HUES6 (cell line): ENCODE data around the gene FAM153A.
"Not testable (repeated sequence)": the region's sequence is repeated elsewhere in the genome, so short reads cannot be mapped to it uniquely, and the experiment has no call there.

Experiments
- H3K27ac ChIP-seq: 2 replicates; pipeline ENCODE4 v1.7.0; 2013; ENCODE audit warnings: low read depth, mild to moderate bottlenecking, low read length, inconsistent platforms
- H3K27me3 ChIP-seq: 2 replicates; pipeline ENCODE4 v1.6.1; 2013; ENCODE audit warnings: low read length; ENCODE audit not compliant: control insufficient read depth, insufficient read depth
- H3K36me3 ChIP-seq: 2 replicates; pipeline ENCODE4 v1.6.1; 2013; ENCODE audit warnings: low read length; ENCODE audit not compliant: control insufficient read depth, insufficient read depth
- H3K4me1 ChIP-seq: 2 replicates; pipeline ENCODE4 v1.6.1; 2013; ENCODE audit warnings: low read length; ENCODE audit not compliant: control insufficient read depth, insufficient read depth
- H3K4me3 ChIP-seq: 2 replicates; pipeline ENCODE4 v1.5.1; 2013; ENCODE audit warnings: low read depth, low read length
- H3K9ac ChIP-seq: one replicate; pipeline ENCODE4 v1.6.1; 2013; ENCODE audit warnings: mild to moderate bottlenecking, low read length
- H3K9me3 ChIP-seq: 2 replicates; pipeline ENCODE4 v1.6.1; 2013; ENCODE audit warnings: low read depth, low read length; ENCODE audit not compliant: control insufficient read depth, insufficient read depth

Gene FAM153A

GRCh38 chr5:177782792-177783633 lies at the start of gene FAM153A:
Gene FAM153A (minus strand): TSS chr5:177782899.
- H3K36me3 ChIP-seq, H3K27ac ChIP-seq, H3K4me3 ChIP-seq, H3K4me1 ChIP-seq, H3K27me3 ChIP-seq, H3K9ac ChIP-seq, H3K9me3 ChIP-seq: not testable (repeated sequence)

DNA sequence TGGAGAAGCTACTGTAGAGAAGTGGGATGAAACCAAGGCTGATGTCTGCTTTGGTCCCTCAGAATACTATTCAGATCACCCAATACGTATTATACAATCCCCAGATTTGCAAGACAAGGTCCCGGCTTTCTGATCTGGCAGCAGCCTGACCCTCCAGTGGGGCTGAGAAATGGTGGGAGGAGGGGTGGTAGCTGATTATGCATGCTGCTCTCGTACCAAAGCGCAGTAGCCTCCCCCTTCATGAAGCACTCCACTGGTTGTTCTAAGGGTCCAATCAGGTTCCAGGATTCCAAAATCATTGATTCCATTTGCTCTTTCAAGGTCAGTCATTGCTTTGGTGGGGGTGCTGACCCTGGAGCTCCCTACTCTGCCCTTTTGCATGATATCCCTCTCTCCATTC lies 49.6 kb upstream of the FAM153A start:
- not testable (repeated sequence) for H3K27me3 ChIP-seq, H3K4me3 ChIP-seq, H3K9ac ChIP-seq, H3K4me1 ChIP-seq, H3K36me3 ChIP-seq, H3K9me3 ChIP-seq, H3K27ac ChIP-seq

- not testable (repeated sequence) for H3K9me3 ChIP-seq, H3K36me3 ChIP-seq, H3K27ac ChIP-seq, H3K27me3 ChIP-seq, H3K4me1 ChIP-seq, H3K4me3 ChIP-seq, H3K9ac ChIP-seq
Measured at GRCh38 chr5:177826073-177826472, 43.4 kb upstream of the FAM153A start.

- not testable (repeated sequence) for H3K4me3 ChIP-seq, H3K36me3 ChIP-seq, H3K9me3 ChIP-seq, H3K4me1 ChIP-seq, H3K9ac ChIP-seq, H3K27me3 ChIP-seq, H3K27ac ChIP-seq
Measured at GRCh38 chr5:177824776-177825175, 42.1 kb upstream of the FAM153A start.

- not testable (repeated sequence) for H3K9ac ChIP-seq
Measured at GRCh38 chr5:177822489-177822888, 39.8 kb upstream of the FAM153A start.

GRCh38 chr5:177819664-177820063 lies 37.0 kb upstream of the FAM153A start:
- not testable (repeated sequence) for H3K9me3 ChIP-seq, H3K27ac ChIP-seq, H3K4me3 ChIP-seq, H3K4me1 ChIP-seq, H3K36me3 ChIP-seq, H3K27me3 ChIP-seq, H3K9ac ChIP-seq

More at GRCh38 chr5:177822489-177822888, 39.8 kb upstream of the FAM153A start:
- H3K36me3 ChIP-seq, H3K4me1 ChIP-seq, H3K4me3 ChIP-seq, H3K9me3 ChIP-seq, H3K27me3 ChIP-seq, H3K27ac ChIP-seq: not testable (repeated sequence)

DNA sequence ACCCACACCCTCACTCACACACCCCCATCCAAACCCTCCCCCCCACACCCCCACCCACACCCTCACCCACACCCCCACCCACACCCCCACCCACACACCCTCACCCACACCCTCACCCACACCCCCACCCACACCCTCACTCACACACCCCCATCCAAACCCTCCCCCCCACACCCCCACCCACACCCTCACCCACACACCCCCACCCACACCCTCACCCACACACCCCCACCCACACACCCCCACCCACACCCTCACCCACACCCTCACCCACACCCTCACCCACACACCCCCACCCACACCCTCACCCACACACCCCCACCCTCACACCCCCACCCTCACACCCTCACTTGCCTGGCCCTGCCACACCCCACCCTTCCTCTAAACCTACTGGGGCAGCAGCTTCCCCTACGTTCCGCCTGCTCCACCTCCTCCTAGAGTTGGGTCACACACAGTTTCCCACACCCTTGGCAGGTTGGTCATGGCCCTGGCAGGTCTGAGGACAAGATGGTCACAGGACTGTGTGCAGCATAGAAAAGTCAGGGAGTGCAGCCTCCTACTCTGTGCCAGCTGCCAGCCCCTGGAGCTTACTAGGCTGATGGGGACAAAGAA lies 30.2 kb upstream of the FAM153A start:
- H3K36me3 ChIP-seq, H3K27ac ChIP-seq, H3K4me1 ChIP-seq, H3K27me3 ChIP-seq, H3K4me3 ChIP-seq, H3K9me3 ChIP-seq, H3K9ac ChIP-seq: not testable (repeated sequence)

DNA sequence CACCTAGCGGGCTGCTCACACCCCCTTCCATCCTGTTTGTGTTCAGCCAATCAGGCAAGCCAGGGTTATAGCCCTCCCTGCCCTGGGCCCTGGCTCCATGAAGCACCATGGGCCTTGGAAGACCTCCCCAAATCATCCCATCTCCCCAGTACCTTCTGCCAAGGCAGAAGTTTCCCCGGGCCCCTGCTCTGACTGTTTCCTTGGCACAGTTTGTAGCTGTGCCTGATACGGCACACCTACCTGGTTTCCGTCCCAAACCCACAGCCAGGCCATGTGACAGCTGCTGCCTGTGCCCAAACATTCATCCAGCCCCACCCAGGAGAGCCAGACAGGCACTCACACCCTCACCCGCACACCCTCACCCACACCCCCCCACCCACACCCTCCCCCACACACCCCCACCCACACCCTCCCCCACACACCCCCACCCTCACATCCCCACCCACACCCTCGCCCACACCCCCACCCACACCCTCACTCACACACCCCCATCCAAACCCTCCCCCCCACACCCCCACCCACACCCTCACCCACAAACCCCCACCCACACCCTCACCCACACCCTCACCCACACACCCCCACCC lies 29.6 kb upstream of the FAM153A start:
- not testable (repeated sequence) for H3K9ac ChIP-seq, H3K4me3 ChIP-seq, H3K27me3 ChIP-seq, H3K36me3 ChIP-seq, H3K27ac ChIP-seq, H3K4me1 ChIP-seq, H3K9me3 ChIP-seq

- H3K9me3 ChIP-seq, H3K4me3 ChIP-seq, H3K27me3 ChIP-seq: not testable (repeated sequence)
Measured at GRCh38 chr5:177809209-177809913, 26.7 kb upstream of the FAM153A start.

GRCh38 chr5:177808420-177808819 lies 25.7 kb upstream of the FAM153A start:
- H3K27ac ChIP-seq, H3K4me3 ChIP-seq, H3K9ac ChIP-seq, H3K4me1 ChIP-seq, H3K27me3 ChIP-seq, H3K36me3 ChIP-seq, H3K9me3 ChIP-seq: not testable (repeated sequence)

More at GRCh38 chr5:177809209-177809913, 26.7 kb upstream of the FAM153A start:
- not testable (repeated sequence) for H3K36me3 ChIP-seq, H3K9ac ChIP-seq, H3K27ac ChIP-seq, H3K4me1 ChIP-seq

DNA sequence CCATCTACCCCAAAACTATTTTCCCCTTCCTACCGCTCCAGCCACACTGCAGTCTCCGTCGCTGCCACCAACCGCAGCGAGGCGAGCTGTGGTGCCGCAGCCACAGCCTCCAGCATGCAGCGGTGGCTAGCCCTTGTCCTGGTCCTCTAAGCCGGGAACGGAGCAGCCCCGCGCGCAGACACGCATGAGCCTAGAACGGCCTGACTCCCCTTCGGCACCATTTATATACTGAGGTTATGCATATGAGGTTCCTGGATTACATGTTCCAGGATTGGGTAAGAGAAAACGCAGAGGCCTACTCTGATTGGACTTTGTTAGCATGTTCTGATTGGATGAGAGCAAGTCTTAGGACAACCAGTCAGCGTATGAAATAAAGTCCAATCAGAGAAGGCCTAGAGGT lies 24.6 kb upstream of the FAM153A start:
- H3K9me3 ChIP-seq, H3K27ac ChIP-seq, H3K4me1 ChIP-seq, H3K9ac ChIP-seq, H3K27me3 ChIP-seq, H3K36me3 ChIP-seq, H3K4me3 ChIP-seq: not testable (repeated sequence)
